ENCODE measurements around the gene BMAL2.

The BMAL2 gene

GRCh38 chr12:27359578-27360340 lies 27.1 kb downstream of the BMAL2 start:
- no peak for DNase-seq (ENCODE audit: low spot score)

- DNase-seq (ENCODE audit: low spot score), result no peak
These were observed 28.7 kb downstream of the BMAL2 start for GRCh38 chr12:27361372-27361771.

- DNase-seq (ENCODE audit: low spot score), result no peak
These were observed 34.0 kb downstream of the BMAL2 start for GRCh38 chr12:27366621-27367020.

- no peak for DNase-seq (ENCODE audit: low spot score)
These were observed 34.4 kb downstream of the BMAL2 start for GRCh38 chr12:27367078-27367477.

- DNase-seq (ENCODE audit: low spot score), result no peak
These were observed 49.6 kb downstream of the BMAL2 start for GRCh38 chr12:27382171-27382795.

Data from AG08396 (cell line).